Cardiac muscle cell (in vitro differentiated cells and primary cell): ENCODE data around the gene SKAP2. TPM values are rescaled to one million over a fixed set of nuclear protein-coding genes. Genes with fewer than 3 reads are reported as not detected.

Source experiments
- DNase-seq, 2 donors: peaks; one replicate each; pipeline versions ENCODE4 v3.0.0 to v3.0.0-alpha.2; 2010 to 2017; ENCODE audit warnings: low read depth in 1 of 2, low spot score in 1 of 2
- H3K27ac ChIP-seq: fragments of 200-600 bp; sonication (generic); 2 replicates; pipeline ENCODE4 v1.5.1; 2016
- H3K27me3 ChIP-seq: fragments of 200-600 bp; sonication (generic); 2 replicates; pipeline ENCODE4 v1.6.0; 2016; ENCODE audit warnings: control low read depth
- H3K36me3 ChIP-seq: fragments of 200-600 bp; sonication (generic); 2 replicates; pipeline ENCODE4 v1.5.1; 2016; ENCODE audit warnings: control low read depth
- H3K4me1 ChIP-seq: fragments of 200-600 bp; sonication (generic); 2 replicates; pipeline ENCODE4 v1.8.1; 2017; ENCODE audit warnings: low read depth, mild to moderate bottlenecking, mixed run types
- H3K4me3 ChIP-seq: fragments of 200-600 bp; sonication (generic); 2 replicates; pipeline ENCODE4 v1.5.1; 2016; ENCODE audit warnings: mild to moderate bottlenecking
- H3K9me3 ChIP-seq: fragments of 200-600 bp; sonication (generic); 2 replicates; pipeline ENCODE4 v1.5.1; 2017; ENCODE audit warnings: low read depth, mild to moderate bottlenecking, control low read depth
- CTCF ChIP-seq: IDR thresholded peaks from 2 replicates; pipeline ENCODE4 v1.5.1; 2012; ENCODE audit warnings: low read depth, mild to moderate bottlenecking, low read length
- polyA plus RNA-seq: library from polyadenylated mRNA; unstranded; fragments of >200 nt; fragmentation: Nextera tagmentation; extraction: Ambion mirVana; gene quantifications from 2 replicates; pipeline ENCODE4 v1.2.1, GENCODE V29; 2016
- total RNA-seq: library from RNA; depleted of rRNA; stranded (reverse); fragments of >200 nt; gene quantifications from 2 replicates; pipeline ENCODE4 v1.2.3, GENCODE V29; 2016

SKAP2 gene
- total and polyA plus RNA-seq, 2 experiments from 2014 or later = 1.2 to 2.8 TPM

GRCh38 chr7:26619348-26619984 is 244.9 kb downstream of the SKAP2 start:
- Histone ChIP-seq H3K4me1 (peaks cover 12% of the 10 kb centered on the region), H3K27ac (no peak overlapping the region), H3K27me3 (no peaks in the 10 kb centered on the region), H3K36me3 (no peaks in the 10 kb centered on the region), H3K4me3 (no peak overlapping the region), H3K9me3 (no peaks in the 10 kb centered on the region)
- TF ChIP-seq CTCF = no peak
- no peak for DNase-seq

GRCh38 chr7:26618898-26619297 is 245.5 kb downstream of the SKAP2 start:
- no peak overlapping the region for H3K4me3 ChIP-seq
- H3K27ac ChIP-seq = no peak overlapping the region
- no peaks in the 10 kb centered on the region for H3K27me3 ChIP-seq
- no peak for DNase-seq
- no peaks in the 10 kb centered on the region for H3K36me3 ChIP-seq
- H3K4me1 ChIP-seq = peaks cover 12% of the 10 kb centered on the region
- TF ChIP-seq CTCF = no peak
- no peaks in the 10 kb centered on the region for H3K9me3 ChIP-seq

GRCh38 chr7:26618449-26618848 is 245.9 kb downstream of the SKAP2 start:
- Histone ChIP-seq H3K27ac (no peak overlapping the region), H3K36me3 (no peaks in the 10 kb centered on the region), H3K4me1 (peaks cover 12% of the 10 kb centered on the region), H3K4me3 (no peak overlapping the region), H3K27me3 (no peaks in the 10 kb centered on the region), H3K9me3 (no peaks in the 10 kb centered on the region)
- no peak for DNase-seq
- TF ChIP-seq CTCF = no peak

Other genes starting within 250 kb of the SKAP2 start
- gene HOXA1, start 231.4 kb upstream of the SKAP2 start, total RNA-seq = 0.42 and 0.85 TPM in 2 replicates
- 0.07 TPM in 1 of 2 replicates, not detected in the other for gene HOXA1, start 231.4 kb upstream of the SKAP2 start, polyA plus RNA-seq
- 0.27 and 0.53 TPM in 2 replicates for gene HOXA2, start 238.1 kb upstream of the SKAP2 start, total RNA-seq
- gene HOXA2, start 238.1 kb upstream of the SKAP2 start, polyA plus RNA-seq = 0.12 and 0.34 TPM in 2 replicates